GM23338 (cell line): ENCODE results near the gene SMARCC2. TPM values are rescaled to one million over a fixed set of nuclear protein-coding genes. Genes with fewer than 3 reads are reported as not detected.
A peak's percentile ranks its signal among the peaks of the same experiment; 100 is the strongest.

Experiments
- ATAC-seq: fragments of 200-7000 bp; cut with Tn5 transposase; 3 replicates; pipeline ENCODE4 v1.9.1; 2020
- DNase-seq: peaks from one replicate; pipeline ENCODE4 v3.0.0-alpha.2; 2015; ENCODE audit warnings: low spot score
- H2AFZ ChIP-seq: fragments of 200-600 bp; sonication (generic); 2 replicates; pipeline ENCODE4 v1.8.0; 2016; ENCODE audit warnings: antibody characterized with exemption, mild to moderate bottlenecking, moderate library complexity
- H3F3A ChIP-seq: fragments of 200-600 bp; sonication (generic); replicated peaks from 2 replicates; pipeline ENCODE4 v1.8.0; 2017; ENCODE audit warnings: antibody characterized with exemption, mixed run types, low read depth
- H3K27ac ChIP-seq: fragments of 200-600 bp; sonication (generic); 2 replicates; pipeline ENCODE4 v1.6.1; 2016; ENCODE audit warnings: low read depth
- H3K27me3 ChIP-seq: fragments of 200-600 bp; sonication (generic); 2 replicates; pipeline ENCODE4 v1.8.0; 2016; ENCODE audit warnings: mild to moderate bottlenecking, mixed run types, moderate library complexity; ENCODE audit not compliant: insufficient read depth
- H3K36me3 ChIP-seq: fragments of 200-600 bp; sonication (generic); 2 replicates; pipeline ENCODE4 v1.8.0; 2016; ENCODE audit warnings: mild to moderate bottlenecking; ENCODE audit not compliant: insufficient read depth
- H3K4me1 ChIP-seq: fragments of 200-600 bp; sonication (generic); 2 replicates; pipeline ENCODE4 v1.8.0; 2016; ENCODE audit warnings: mild to moderate bottlenecking, moderate library complexity; ENCODE audit not compliant: insufficient read depth
- H3K4me2 ChIP-seq: fragments of 200-600 bp; sonication (generic); 2 replicates; pipeline ENCODE4 v1.7.1; 2017; ENCODE audit warnings: mixed run types
- H3K4me3 ChIP-seq: fragments of 200-600 bp; sonication (generic); 2 replicates; pipeline ENCODE4 v1.6.1; 2016; ENCODE audit warnings: mixed run types
- H3K79me2 ChIP-seq: fragments of 200-600 bp; sonication (generic); replicated peaks from 2 replicates; pipeline ENCODE4 v1.8.0; 2017; ENCODE audit warnings: mild to moderate bottlenecking; ENCODE audit not compliant: insufficient read depth
- H3K9me2 ChIP-seq: fragments of 200-600 bp; sonication (generic); 2 replicates; pipeline ENCODE4 v1.8.0; 2017; ENCODE audit not compliant: insufficient read depth
- H4K20me1 ChIP-seq: fragments of 200-600 bp; sonication (generic); replicated peaks from 2 replicates; pipeline ENCODE4 v1.8.0; 2017; ENCODE audit warnings: mild to moderate bottlenecking; ENCODE audit not compliant: insufficient read depth
- H3K27ac Mint-ChIP-seq: 2 replicates; pipeline ENCODE4 v1.8.0; 2020; ENCODE audit warnings: inconsistent platforms, mild to moderate bottlenecking, moderate library complexity, mixed read lengths
- H3K27me3 Mint-ChIP-seq: 3 replicates; pipeline ENCODE4 v1.8.0; 2022; ENCODE audit warnings: low read depth, mild to moderate bottlenecking, moderate library complexity, mixed read lengths, inconsistent platforms; ENCODE audit not compliant: insufficient read depth, poor library complexity
- H3K36me3 Mint-ChIP-seq: 3 replicates; pipeline ENCODE4 v1.8.0; 2021; ENCODE audit warnings: low read depth, mild to moderate bottlenecking, inconsistent platforms, moderate library complexity, mixed read lengths
- H3K4me1 Mint-ChIP-seq: 3 replicates; pipeline ENCODE4 v1.8.0; 2020; ENCODE audit warnings: mild to moderate bottlenecking, inconsistent platforms, mixed read lengths
- H3K4me3 Mint-ChIP-seq: 3 replicates; pipeline ENCODE4 v1.8.0; 2021; ENCODE audit warnings: moderate library complexity, mild to moderate bottlenecking, inconsistent platforms, mixed read lengths
- H3K9me3 Mint-ChIP-seq: 3 replicates; pipeline ENCODE4 v1.8.0; 2020; ENCODE audit warnings: moderate library complexity, mild to moderate bottlenecking, inconsistent platforms, mixed read lengths
- CREB1 ChIP-seq: fragments of 250-450 bp; sonication (Bioruptor Pico); IDR thresholded peaks from 2 replicates; pipeline ENCODE4 v1.5.0; 2020; ENCODE audit warnings: low read depth, mild to moderate bottlenecking, moderate library complexity
- CTCF ChIP-seq, 2 experiments: fragments of 200-600 bp in 1 of 2; sonication (generic) in 1 of 2; conservative IDR thresholded peaks; 2 replicates each; pipeline versions ENCODE4 v1.5.1 to v1.6.1; 2016 to 2017; ENCODE audit warnings: antibody characterized with exemption in 2 of 2, low read depth in 2 of 2, mild to moderate bottlenecking in 2 of 2, moderate library complexity in 1 of 2
- ETS1 ChIP-seq: IDR thresholded peaks from 2 replicates; pipeline ENCODE4 v1.6.1; 2016; ENCODE audit warnings: antibody characterized with exemption
- EZH2 ChIP-seq: fragments of 200-600 bp; sonication (generic); IDR thresholded peaks from one replicate; pipeline ENCODE4 v1.8.0; 2017; ENCODE audit warnings: antibody characterized with exemption, mild to moderate bottlenecking, low read depth; ENCODE audit not compliant: unreplicated experiment
- EZH2phosphoT487 ChIP-seq: fragments of 200-600 bp; sonication (generic); IDR thresholded peaks from one replicate; pipeline ENCODE4 v1.8.1; 2018; ENCODE audit warnings: antibody characterized with exemption; ENCODE audit not compliant: unreplicated experiment
- JUNB ChIP-seq: IDR thresholded peaks from one replicate; pipeline ENCODE4 v1.6.1; 2016; ENCODE audit warnings: antibody characterized with exemption; ENCODE audit not compliant: unreplicated experiment
- NANOG ChIP-seq: IDR thresholded peaks from 2 replicates; pipeline ENCODE4 v1.6.1; 2016; ENCODE audit warnings: antibody characterized with exemption, borderline replicate concordance
- POLR2AphosphoS5 ChIP-seq: IDR thresholded peaks from 2 replicates; pipeline ENCODE4 v1.6.1; 2016; ENCODE audit warnings: antibody characterized with exemption, low read depth
- STAT1 ChIP-seq: IDR thresholded peaks from one replicate; pipeline ENCODE4 v1.6.1; 2016; ENCODE audit warnings: antibody characterized with exemption; ENCODE audit not compliant: unreplicated experiment
- ZNF114 ChIP-seq: fragments of 250-450 bp; sonication (Bioruptor Pico); IDR thresholded peaks from 2 replicates; pipeline ENCODE4 v1.5.0; 2020; ENCODE audit warnings: mild to moderate bottlenecking, moderate library complexity
- ZNF331 ChIP-seq: fragments of 250-450 bp; sonication (Bioruptor Pico); IDR thresholded peaks from 2 replicates; pipeline ENCODE4 v1.5.0; 2020; ENCODE audit warnings: low read depth, mild to moderate bottlenecking, moderate library complexity
- polyA plus RNA-seq: library from polyadenylated mRNA; unstranded; fragments of >200 nt; fragmentation: Nextera tagmentation; extraction: Ambion mirVana; gene quantifications from 2 replicates; pipeline ENCODE4 v1.2.1, GENCODE V29; 2016
- total RNA-seq: library from RNA; depleted of rRNA; stranded (reverse); fragments of >200 nt; shearing (Covaris generic); gene quantifications from 2 replicates; pipeline ENCODE4 v1.2.3, GENCODE V29; 2014
- TF ChIP-seq, protein P1 (sequence below): fragments of 250-450 bp; sonication (Bioruptor Pico); IDR thresholded peaks from 2 replicates; pipeline ENCODE4 v1.5.0; 2020; ENCODE audit warnings: mild to moderate bottlenecking, moderate library complexity
- TF ChIP-seq, protein P2 (sequence below): IDR thresholded peaks from one replicate; pipeline ENCODE4 v1.6.1; 2018; ENCODE audit warnings: antibody characterized with exemption; ENCODE audit not compliant: unreplicated experiment

The SMARCC2 gene
- total and polyA plus RNA-seq, 2 experiments from 2014 or later, result 40.4 to 68.3 TPM

DNA sequence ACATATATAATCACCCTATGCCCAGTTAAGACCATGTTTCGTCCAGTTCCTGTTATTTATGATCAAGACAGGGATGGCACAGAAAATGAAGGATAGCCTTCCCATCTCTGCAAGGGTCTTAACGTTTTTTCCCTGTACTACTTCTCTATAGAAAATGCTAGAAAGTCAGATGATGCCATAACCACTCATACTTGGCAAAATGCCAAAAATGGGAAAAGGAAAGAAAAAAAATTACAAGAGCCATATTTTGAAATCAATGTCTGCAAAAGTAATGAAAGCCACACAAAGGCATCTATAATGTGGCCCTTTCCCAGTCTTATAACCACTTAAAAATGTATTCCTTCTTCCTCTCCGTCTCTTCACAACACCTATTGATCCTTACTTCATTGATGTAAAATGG is 38.7 kb downstream of the SMARCC2 start:
- Histone ChIP-seq H2AFZ (no peak overlapping the region), H3K4me2 (no peak overlapping the region), H3K4me1 (peaks cover 17% of the 10 kb centered on the region), H3K4me3 (no peak overlapping the region), H3K79me2 (peaks cover 13% of the 10 kb centered on the region; the same call in 1 of the 2 replicates), H3K9me2 (no peaks in the 10 kb centered on the region), H3K36me3 (0 out of 2 replicates have a peak, but pooled peaks cover 2% of the 10 kb centered on the region), H3K27me3 (no peaks in the 10 kb centered on the region), H4K20me1 (no peaks in the 10 kb centered on the region), H3K27ac (no peak overlapping the region), H3F3A (peaks cover 14% of the 10 kb centered on the region)
- Mint-ChIP-seq H3K4me1 (peaks cover 18% of the 10 kb centered on the region), H3K9me3 (no peaks in the 10 kb centered on the region; the same call in 2 of the 3 replicates), H3K4me3 (peak overlapping the region; percentile 96), H3K27ac (no peak overlapping the region), H3K27me3 (peaks cover 14% of the 10 kb centered on the region), H3K36me3 (peaks cover 15% of the 10 kb centered on the region)
- TF ChIP-seq STAT1 (no peak), NANOG (no peak), EZH2phosphoT487 (no peak), ZNF114 (no peak), POLR2AphosphoS5 (no peak), CREB1 (CRISPR knock-in tag) (no peak), JUNB (no peak), EZH2 (no peak), ETS1 (no peak), ZNF331 (CRISPR knock-in tag) (no peak), CTCF (conservative IDR thresholded peaks at IDR 0.05; ENCODE audit: low read depth in 2 of 2) (no peak)
- TF ChIP-seq, protein P1, sequence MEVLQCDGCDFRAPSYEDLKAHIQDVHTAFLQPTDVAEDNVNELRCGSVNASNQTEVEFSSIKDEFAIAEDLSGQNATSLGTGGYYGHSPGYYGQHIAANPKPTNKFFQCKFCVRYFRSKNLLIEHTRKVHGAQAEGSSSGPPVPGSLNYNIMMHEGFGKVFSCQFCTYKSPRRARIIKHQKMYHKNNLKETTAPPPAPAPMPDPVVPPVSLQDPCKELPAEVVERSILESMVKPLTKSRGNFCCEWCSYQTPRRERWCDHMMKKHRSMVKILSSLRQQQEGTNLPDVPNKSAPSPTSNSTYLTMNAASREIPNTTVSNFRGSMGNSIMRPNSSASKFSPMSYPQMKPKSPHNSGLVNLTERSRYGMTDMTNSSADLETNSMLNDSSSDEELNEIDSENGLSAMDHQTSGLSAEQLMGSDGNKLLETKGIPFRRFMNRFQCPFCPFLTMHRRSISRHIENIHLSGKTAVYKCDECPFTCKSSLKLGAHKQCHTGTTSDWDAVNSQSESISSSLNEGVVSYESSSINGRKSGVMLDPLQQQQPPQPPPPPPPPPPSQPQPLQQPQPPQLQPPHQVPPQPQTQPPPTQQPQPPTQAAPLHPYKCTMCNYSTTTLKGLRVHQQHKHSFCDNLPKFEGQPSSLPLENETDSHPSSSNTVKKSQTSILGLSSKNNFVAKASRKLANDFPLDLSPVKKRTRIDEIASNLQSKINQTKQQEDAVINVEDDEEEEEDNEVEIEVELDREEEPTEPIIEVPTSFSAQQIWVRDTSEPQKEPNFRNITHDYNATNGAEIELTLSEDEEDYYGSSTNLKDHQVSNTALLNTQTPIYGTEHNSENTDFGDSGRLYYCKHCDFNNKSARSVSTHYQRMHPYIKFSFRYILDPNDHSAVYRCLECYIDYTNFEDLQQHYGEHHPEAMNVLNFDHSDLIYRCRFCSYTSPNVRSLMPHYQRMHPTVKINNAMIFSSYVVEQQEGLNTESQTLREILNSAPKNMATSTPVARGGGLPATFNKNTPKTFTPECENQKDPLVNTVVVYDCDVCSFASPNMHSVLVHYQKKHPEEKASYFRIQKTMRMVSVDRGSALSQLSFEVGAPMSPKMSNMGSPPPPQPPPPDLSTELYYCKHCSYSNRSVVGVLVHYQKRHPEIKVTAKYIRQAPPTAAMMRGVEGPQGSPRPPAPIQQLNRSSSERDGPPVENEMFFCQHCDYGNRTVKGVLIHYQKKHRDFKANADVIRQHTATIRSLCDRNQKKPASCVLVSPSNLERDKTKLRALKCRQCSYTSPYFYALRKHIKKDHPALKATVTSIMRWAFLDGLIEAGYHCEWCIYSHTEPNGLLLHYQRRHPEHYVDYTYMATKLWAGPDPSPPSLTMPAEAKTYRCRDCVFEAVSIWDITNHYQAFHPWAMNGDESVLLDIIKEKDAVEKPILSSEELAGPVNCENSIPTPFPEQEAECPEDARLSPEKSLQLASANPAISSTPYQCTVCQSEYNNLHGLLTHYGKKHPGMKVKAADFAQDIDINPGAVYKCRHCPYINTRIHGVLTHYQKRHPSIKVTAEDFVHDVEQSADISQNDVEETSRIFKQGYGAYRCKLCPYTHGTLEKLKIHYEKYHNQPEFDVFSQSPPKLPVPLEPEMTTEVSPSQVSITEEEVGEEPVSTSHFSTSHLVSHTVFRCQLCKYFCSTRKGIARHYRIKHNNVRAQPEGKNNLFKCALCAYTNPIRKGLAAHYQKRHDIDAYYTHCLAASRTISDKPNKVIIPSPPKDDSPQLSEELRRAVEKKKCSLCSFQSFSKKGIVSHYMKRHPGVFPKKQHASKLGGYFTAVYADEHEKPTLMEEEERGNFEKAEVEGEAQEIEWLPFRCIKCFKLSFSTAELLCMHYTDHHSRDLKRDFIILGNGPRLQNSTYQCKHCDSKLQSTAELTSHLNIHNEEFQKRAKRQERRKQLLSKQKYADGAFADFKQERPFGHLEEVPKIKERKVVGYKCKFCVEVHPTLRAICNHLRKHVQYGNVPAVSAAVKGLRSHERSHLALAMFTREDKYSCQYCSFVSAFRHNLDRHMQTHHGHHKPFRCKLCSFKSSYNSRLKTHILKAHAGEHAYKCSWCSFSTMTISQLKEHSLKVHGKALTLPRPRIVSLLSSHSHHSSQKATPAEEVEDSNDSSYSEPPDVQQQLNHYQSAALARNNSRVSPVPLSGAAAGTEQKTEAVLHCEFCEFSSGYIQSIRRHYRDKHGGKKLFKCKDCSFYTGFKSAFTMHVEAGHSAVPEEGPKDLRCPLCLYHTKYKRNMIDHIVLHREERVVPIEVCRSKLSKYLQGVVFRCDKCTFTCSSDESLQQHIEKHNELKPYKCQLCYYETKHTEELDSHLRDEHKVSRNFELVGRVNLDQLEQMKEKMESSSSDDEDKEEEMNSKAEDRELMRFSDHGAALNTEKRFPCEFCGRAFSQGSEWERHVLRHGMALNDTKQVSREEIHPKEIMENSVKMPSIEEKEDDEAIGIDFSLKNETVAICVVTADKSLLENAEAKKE (CRISPR knock-in tag), result no peak
- TF ChIP-seq, protein P2, sequence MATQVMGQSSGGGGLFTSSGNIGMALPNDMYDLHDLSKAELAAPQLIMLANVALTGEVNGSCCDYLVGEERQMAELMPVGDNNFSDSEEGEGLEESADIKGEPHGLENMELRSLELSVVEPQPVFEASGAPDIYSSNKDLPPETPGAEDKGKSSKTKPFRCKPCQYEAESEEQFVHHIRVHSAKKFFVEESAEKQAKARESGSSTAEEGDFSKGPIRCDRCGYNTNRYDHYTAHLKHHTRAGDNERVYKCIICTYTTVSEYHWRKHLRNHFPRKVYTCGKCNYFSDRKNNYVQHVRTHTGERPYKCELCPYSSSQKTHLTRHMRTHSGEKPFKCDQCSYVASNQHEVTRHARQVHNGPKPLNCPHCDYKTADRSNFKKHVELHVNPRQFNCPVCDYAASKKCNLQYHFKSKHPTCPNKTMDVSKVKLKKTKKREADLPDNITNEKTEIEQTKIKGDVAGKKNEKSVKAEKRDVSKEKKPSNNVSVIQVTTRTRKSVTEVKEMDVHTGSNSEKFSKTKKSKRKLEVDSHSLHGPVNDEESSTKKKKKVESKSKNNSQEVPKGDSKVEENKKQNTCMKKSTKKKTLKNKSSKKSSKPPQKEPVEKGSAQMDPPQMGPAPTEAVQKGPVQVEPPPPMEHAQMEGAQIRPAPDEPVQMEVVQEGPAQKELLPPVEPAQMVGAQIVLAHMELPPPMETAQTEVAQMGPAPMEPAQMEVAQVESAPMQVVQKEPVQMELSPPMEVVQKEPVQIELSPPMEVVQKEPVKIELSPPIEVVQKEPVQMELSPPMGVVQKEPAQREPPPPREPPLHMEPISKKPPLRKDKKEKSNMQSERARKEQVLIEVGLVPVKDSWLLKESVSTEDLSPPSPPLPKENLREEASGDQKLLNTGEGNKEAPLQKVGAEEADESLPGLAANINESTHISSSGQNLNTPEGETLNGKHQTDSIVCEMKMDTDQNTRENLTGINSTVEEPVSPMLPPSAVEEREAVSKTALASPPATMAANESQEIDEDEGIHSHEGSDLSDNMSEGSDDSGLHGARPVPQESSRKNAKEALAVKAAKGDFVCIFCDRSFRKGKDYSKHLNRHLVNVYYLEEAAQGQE, result no peak
- ATAC-seq (no peak), DNase-seq (no peak)
